ENCODE data around the gene C16orf89.

DNA sequence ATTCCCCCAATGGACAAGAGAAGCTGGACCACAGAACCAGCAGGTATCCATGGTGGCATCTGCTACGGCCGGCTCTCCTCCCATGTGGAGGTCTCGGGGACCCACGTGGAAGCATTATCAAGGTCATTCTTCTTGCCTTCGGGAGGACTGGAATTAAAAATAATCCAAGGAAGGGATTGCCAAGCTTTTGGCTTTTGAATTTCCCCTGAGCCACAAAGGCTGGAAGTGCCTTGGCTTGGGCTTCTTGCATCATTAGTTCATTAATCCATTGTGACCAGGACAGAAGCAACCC is 48.1 kb downstream of the C16orf89 start:
- TF ChIP-seq POLR2AphosphoS5 (IDR thresholded peaks at IDR 0.05; ENCODE audit: low read depth) (no peak), CTCF (conservative IDR thresholded peaks at IDR 0.05; ENCODE audit: low read depth in 2 of 2) (no peak), JUNB (IDR thresholded peaks at IDR 0.05; ENCODE audit: unreplicated experiment) (no peak), REST (IDR thresholded peaks at IDR 0.05; ENCODE audit: unreplicated experiment) (no peak), EZH2 (IDR thresholded peaks at IDR 0.05; ENCODE audit: low read depth, unreplicated experiment) (no peak), ZNF114 (CRISPR knock-in tag; IDR thresholded peaks at IDR 0.05) (no peak)
